ENCODE results near the gene SHANK3. TPM values are rescaled to one million over a fixed set of nuclear protein-coding genes. Genes with fewer than 3 reads are reported as not detected.
A peak's percentile ranks its signal among the peaks of the same experiment; 100 is the strongest.

The SHANK3 gene
- total and polyA plus RNA-seq, 9 donors, result 2.6 to 23.2 (median 6.2) TPM

DNA sequence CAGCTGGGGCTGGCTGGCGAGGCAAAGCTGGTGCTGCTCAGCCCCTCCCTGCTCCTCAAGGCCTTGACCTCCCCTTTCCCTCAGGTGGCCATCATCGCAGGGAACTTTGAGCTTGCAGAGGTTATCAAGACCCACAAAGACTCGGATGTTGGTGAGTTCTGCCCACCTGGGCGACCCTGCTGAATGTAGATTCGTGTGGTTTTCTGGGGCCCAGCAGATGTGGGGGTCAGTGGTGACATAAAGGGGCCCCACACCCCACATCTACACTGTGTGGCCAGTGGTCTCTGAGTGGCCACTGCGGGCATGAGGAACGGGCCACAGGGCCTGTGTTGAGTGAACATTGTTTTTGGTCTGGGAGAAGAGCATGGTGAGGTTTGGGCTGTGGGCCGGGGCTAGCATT lies 11.9 kb downstream of the SHANK3 start:
- no peak for TF ChIP-seq EP300 (IDR thresholded peaks at IDR 0.05)
- Histone ChIP-seq H3K27me3 (no peaks in the 10 kb centered on the region), H3K36me3 (no peaks in the 10 kb centered on the region), H3K4me1 (ENCODE audit: insufficient read depth) (no peaks in the 10 kb centered on the region), H3K9me3 (no peaks in the 10 kb centered on the region), H3K4me3 (no peak overlapping the region), H3K27ac (no peak overlapping the region)
- intact Hi-C loops (cut with DNase I), result no loop called here
- no peak for DNase-seq
- 79 to 84% (median 83%) methylated on average over 8 of the region's 8 CpGs for WGBS, 3 donors

DNA sequence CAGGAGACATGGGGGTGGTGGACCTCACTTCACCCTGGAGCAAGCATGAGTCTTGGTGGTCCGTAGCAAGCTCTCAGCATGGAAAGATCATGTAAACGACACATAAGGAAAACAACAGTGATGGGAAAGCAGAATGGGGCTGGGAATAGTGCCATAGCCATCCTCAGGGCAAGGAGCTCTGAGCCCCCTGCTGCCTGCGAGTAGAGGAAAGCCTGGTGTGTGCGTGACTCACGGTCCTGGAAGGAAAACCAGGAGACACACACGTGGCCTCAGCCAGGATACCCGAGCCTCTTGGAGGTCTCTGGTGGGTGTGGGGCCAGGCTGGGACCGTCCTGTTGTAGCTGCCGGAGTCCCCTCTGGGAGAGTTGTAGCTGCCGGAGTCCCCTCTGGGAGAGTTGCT lies 12.4 kb downstream of the SHANK3 start:
- intact Hi-C loops (cut with DNase I), result no loop called here
- TF ChIP-seq POLR2A (IDR thresholded peaks at IDR 0.05), result no peak
- no peak for TF ChIP-seq EP300 (IDR thresholded peaks at IDR 0.05)
- DNase-seq, result no peak
- WGBS, 3 donors, result 35 to 56% (median 44%) methylated on average over 9 to 10 of the region's 10 CpGs
- Histone ChIP-seq H3K9me3 (no peaks in the 10 kb centered on the region), H3K36me3 (no peaks in the 10 kb centered on the region), H3K4me3 (no peak overlapping the region), H3K27ac (no peak overlapping the region), H3K4me1 (ENCODE audit: insufficient read depth) (no peaks in the 10 kb centered on the region), H3K27me3 (no peaks in the 10 kb centered on the region)

DNA sequence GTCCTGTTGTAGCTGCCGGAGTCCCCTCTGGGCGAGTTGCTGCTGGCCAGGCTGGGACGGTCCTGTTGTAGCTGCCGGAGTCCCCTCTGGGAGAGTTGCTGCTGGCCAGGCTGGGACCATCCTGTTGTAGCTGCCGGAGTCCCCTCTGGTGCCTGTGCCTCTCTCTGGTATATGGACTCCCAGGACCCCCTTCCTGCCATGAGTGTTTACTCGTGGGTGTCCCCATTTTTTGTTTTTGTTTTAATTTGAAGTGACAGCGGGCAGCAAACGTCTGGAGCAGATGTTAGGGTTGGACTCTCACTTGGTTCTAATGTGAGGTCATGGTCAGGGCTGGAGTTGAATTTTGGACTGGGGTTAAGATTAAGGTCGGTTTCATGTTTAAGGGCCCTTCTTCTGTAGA lies 14.2 kb downstream of the SHANK3 start:
- Histone ChIP-seq H3K36me3 (no peaks in the 10 kb centered on the region), H3K4me3 (no peak overlapping the region), H3K27me3 (no peaks in the 10 kb centered on the region), H3K27ac (no peak overlapping the region), H3K4me1 (ENCODE audit: insufficient read depth) (no peaks in the 10 kb centered on the region), H3K9me3 (no peaks in the 10 kb centered on the region)
- no peak for TF ChIP-seq CTCF (IDR thresholded peaks at IDR 0.05)
- no peak for TF ChIP-seq POLR2A (IDR thresholded peaks at IDR 0.05)
- no peak for TF ChIP-seq EP300 (IDR thresholded peaks at IDR 0.05)
- WGBS, 3 donors, result 55 to 63% (median 59%) methylated on average over 6 to 9 of the region's 9 CpGs
- peak in 1 of 5 donors; percentile 3 for DNase-seq
- intact Hi-C loops (cut with DNase I), result no loop called here

DNA sequence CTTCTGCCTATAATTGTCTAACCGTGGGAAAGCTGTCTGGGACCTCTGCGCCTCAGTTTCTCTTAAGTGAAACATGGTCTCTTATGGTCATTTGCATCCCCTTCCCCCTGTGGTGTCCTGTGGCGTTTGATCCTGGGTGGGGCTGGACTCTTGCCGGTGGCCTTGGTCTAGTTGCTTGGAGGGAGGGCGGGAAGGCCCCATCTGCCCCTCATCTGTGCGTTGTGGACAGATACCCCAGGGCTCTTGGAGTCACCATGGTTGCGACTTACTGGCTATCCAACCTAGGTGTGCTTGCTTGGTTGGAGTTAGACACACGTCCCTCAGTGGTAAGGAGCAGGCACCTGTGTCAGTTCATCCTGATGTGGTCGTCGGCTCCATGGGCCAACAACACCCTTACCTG lies 15.2 kb downstream of the SHANK3 start:
- H3K27ac ChIP-seq, result no peak overlapping the region
- no peak overlapping the region for H3K4me3 ChIP-seq
- TF ChIP-seq EP300 (IDR thresholded peaks at IDR 0.05) (no peak), POLR2A (IDR thresholded peaks at IDR 0.05) (no peak), CTCF (IDR thresholded peaks at IDR 0.05) (no peak)
- intact Hi-C loops (cut with DNase I), result no loop called here
- H3K27me3 ChIP-seq, result no peaks in the 10 kb centered on the region
- peak in 2 of 5 donors; percentile 12 for DNase-seq
- H3K4me1 ChIP-seq (ENCODE audit: insufficient read depth), result no peaks in the 10 kb centered on the region
- 89 to 93% (median 91%) methylated on average over 10 of the region's 10 CpGs for WGBS, 3 donors
- no peaks in the 10 kb centered on the region for H3K9me3 ChIP-seq
- no peaks in the 10 kb centered on the region for H3K36me3 ChIP-seq

- 81 to 91% (median 82%) methylated on average over 5 of the region's 5 CpGs for WGBS, 3 donors
- Histone ChIP-seq H3K27ac (no peak overlapping the region), H3K27me3 (no peaks in the 10 kb centered on the region), H3K9me3 (no peaks in the 10 kb centered on the region), H3K4me3 (no peak overlapping the region), H3K4me1 (ENCODE audit: insufficient read depth) (no peaks in the 10 kb centered on the region), H3K36me3 (no peaks in the 10 kb centered on the region)
- TF ChIP-seq EP300 (IDR thresholded peaks at IDR 0.05) (no peak), POLR2A (IDR thresholded peaks at IDR 0.05) (no peak), CTCF (IDR thresholded peaks at IDR 0.05) (no peak)
- intact Hi-C loops (cut with DNase I), result no loop called here
- DNase-seq, result peak in 2 of 5 donors; percentile 8 to 17
Measured at GRCh38 chr22:50688448-50688847, 15.8 kb downstream of the SHANK3 start.
